Activated CD4-positive, alpha-beta T cell treated with anti-CD3 and anti-CD28 coated beads for 24 hours (primary cell): ENCODE data around the gene CARS2.

Experiments used
- DNase-seq, 2 donors: peaks; one replicate each; pipeline ENCODE4 v3.0.0-alpha.2; 2020; ENCODE audit warnings: low read depth in 2 of 2

Gene CARS2

GRCh38 chr13:110652764-110653163 is 53.2 kb downstream of the CARS2 start:
- no peak for DNase-seq

GRCh38 chr13:110652231-110652730 is 53.6 kb downstream of the CARS2 start:
- no peak for DNase-seq

DNA sequence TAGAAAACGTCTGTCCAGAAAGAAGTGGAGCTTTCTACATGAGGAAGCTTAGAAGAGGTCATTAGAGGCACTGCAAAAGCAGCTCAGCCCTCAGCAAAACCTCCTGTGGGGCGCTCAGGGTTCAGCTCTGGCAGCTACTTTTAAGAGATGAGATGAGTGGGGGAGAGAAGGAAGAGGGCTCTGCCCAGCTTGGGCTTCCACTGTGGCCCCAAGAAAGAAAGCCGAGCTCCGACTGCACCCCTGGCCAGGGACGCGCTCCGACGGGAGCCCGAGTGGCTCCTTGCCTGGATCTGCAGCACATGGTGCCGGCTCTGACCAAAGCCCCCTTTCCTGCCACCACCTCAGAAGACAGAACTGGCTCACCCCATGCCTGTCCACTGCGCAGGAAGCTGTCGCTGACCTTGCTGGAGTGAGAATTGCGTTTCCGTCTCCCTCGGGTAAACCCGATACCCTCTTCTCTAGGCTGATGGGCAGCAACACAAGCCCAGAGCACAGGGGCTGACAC is 54.1 kb downstream of the CARS2 start:
- DNase-seq = no peak

GRCh38 chr13:110651271-110651670 is 54.6 kb downstream of the CARS2 start:
- DNase-seq = no peak

DNA sequence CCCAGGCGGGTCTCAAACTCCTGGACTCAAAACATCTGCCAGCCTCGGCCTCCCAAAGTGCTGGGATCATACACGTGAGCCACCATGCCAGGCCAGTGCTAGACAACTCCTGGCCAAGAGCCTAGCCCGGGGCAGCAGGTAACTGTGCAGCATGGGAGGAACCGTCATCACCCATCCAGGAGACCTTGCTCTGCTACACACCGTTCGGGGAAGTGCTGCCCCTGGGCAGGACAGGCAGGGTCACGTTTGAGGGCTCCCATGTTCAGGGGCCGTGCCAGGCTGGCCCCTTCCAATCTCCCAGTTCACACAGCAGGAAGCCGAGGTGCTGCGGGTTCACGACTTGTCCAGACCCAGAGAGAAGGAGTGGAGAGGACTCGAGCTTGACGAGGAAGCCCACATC is 55.5 kb downstream of the CARS2 start:
- DNase-seq = no peak

DNA sequence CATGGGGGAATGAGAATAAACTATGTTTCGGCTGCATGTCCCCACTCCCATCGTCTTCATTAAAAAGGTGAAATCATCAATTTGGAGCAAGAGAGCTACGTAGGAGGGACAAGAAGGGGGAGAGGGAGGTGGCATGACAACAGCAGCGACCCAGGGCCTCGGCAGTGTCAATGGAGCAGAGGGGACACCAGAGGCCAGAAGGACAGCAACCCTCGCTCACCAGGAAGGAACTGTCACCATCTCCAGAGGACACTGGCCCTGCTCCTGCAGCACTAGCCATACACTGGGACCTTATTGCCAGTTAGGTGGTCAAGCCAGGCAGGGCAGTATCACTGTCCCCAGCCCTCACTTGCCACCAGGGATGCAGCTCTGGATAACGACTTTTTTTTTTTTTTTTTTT is 56.4 kb downstream of the CARS2 start:
- no peak for DNase-seq

DNA sequence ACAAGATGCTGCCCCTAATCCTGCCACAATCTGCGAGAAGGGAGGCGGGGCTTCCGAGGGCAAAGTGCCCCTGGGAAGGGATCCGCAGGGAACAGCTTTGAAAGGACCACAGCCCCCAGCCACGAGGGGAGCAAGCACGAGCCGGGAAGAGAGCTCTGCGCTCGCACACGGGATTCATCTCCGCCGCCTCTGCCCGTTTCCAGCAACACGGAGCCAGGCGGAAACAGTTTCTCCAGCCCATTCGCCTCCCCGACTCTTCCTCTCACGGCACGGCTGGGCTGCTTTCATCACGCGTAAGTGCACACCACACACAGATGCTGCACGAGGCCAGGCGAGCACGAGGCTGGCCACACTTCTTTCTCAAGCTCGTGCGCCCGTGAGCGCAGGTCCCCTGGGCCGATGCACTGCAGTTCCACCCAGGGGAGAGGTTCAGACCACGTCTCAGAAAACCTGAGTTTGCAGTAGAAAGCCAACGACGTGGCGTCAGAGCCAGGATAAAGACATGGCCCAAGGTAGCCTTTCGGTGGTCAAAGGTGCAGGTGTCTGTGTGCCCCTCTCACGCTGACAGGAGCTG is 57.0 kb downstream of the CARS2 start:
- no peak for DNase-seq

DNA sequence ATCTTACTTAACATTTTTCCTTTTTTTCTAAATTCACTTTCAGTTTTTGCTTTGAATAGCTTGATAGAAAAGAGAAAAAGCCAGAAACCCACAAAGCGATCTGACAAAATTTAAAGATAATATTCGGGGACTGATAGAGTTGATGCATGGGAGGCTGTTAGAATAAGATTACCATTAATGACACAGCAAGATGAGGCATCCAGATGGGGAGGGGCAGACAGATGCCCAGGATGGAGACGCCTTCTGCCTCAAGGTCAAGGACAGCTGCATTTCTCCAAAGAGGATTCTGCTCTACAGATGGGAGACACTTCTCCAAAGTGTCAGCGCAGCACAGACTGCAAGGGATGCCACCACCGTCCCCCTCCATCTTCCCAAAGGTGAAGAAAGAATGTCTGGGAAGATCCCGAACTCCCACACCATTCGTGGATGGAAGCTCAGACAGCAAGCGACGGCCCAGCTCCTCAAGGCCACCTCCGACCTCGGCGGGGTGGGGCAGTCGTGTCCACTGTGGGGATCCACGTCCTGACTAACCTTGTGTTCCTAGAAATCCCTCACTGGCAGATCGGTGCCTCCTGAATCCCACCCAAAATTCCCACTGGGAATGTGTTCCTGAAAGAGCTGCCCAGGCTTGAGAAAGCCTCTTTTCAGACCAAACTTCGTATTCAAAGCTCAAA is 57.6 kb downstream of the CARS2 start:
- no peak for DNase-seq

DNA sequence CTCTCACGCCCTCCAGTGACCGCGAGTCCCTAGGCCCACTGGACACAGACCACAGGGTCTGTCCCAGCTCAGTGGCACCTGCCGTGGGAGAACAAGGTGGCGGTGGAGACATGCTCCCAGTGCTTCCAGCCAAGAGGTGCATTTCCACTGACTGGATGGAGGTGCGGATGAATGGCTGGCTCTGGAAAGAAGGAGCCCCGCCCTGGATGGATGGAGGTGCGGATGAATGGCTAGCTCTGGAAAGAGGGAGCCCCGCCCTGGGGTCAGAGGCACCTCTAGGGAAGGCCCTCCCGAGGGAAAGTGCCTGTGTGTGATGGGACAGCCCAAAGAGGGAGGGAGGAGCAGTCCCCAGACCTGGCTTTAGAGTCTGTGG is 58.6 kb downstream of the CARS2 start:
- DNase-seq = no peak

- no peak for DNase-seq
These were observed 59.2 kb downstream of the CARS2 start for GRCh38 chr13:110646442-110647364.

DNA sequence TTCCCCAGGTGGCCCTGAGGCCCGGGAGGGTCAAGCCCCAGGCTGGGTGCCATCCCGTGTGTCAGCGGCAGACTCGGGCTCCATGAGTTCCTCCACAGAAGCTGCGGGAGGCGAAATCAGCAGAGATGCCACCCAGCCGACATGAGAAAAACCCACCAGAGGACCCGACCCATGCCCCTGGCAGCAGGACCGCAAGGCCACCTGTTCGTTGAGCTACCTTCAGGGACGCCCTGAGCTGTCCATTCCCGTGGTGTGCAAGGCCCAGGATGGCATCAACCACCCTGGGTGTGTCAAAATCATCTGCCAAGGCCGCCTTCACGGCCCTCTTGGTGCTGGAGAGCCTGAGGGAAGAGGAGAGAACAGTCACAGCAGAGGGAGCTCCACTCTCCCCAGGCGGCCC is 60.2 kb downstream of the CARS2 start:
- no peak for DNase-seq

- DNase-seq = no peak
These were observed 60.9 kb downstream of the CARS2 start for GRCh38 chr13:110644892-110645521.

DNA sequence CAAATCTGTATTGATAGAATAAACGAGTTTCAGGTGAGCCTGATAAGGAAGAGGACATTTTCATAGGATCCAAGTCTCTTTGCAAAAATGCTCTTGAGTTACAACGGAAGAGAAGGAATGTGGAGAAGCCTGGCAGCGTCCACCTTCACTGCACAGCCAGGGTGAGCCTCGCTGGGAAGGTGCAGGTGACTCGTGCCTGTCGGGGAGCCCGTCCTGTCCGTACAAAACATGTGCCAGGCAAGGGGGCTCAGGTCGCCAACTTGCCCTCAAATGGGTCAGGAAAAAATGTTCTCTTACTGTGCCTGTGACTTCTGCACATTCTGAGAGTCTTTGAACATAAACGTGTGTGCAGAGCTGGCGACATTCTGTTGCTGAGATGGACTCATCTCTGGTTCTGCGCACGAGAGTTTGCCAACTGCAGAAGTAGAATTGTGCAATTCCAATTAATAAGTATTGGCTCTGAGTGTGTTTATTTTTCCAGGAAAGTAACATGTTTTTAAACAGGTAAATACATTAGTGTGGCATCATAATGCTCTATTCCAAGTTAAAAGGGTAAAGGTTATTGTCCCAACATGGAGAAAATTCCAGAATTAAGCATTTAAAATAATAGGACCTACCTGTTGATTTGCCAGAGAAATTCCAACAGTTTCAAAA is 62.0 kb downstream of the CARS2 start:
- no peak for DNase-seq

GRCh38 chr13:110643324-110643723 is 62.6 kb downstream of the CARS2 start:
- no peak for DNase-seq

GRCh38 chr13:110642291-110642981 is 63.5 kb downstream of the CARS2 start:
- DNase-seq = no peak

GRCh38 chr13:110641055-110642015 is 64.6 kb downstream of the CARS2 start:
- no peak for DNase-seq

- no peak for DNase-seq
These were observed 65.3 kb downstream of the CARS2 start for GRCh38 chr13:110640591-110641029.

GRCh38 chr13:110639935-110640334 is 66.0 kb downstream of the CARS2 start:
- DNase-seq = no peak
